ENCODE measurements around the gene KLHDC4. TPM values are rescaled to one million over a fixed set of nuclear protein-coding genes. Genes with fewer than 3 reads are reported as not detected.

Gene KLHDC4
- total and polyA plus RNA-seq, 9 of the 15 experiments (the other 6 are each of a cell fraction or from before 2014, with no cell fraction given) = 1.3 to 68.1 (median 32.8) TPM

DNA sequence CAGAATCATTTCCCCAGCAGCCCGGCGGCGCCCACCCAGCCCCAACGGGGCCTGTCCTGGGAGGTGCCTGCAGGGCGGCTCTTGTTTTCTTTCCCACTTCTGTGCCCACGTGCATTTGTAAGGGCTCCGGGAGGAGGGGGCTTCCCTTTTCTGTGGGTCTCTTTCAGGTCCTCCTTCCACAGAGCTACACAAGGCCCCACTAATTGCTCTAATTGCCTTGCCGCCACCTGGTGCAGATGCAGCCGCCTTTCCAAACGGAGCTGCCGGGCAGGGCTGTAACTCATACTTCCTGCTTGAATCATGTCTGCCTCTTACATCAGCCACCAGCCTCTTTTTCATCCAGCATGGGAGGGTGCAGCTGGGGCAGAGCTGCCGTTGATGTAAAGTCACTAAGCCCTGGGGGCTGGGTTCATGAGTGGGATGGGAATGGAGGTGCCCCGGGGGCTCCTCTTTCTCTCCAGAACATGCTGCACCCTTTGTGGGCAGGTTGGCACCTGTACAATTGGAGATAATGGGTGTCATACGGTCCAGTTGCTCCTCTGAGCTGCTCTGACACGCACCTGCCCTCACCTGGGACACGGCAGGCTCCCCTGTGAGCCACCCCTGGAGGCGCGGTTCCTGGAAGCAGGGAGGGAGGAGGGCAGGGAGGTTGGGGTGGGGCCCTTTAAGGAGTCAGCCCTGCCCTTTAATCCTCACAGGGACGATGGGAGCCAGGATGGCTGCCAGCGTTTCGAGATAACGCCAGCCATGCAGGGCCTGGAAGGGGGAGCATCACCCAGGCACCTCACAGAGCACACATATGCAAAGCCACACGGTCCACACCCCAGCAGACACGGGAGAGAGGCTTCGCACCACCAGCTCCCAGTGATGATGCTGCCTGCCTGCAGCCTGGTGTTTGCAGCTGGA lies 41.1 kb upstream of the KLHDC4 start (continued):
- TF ChIP-seq, protein P1, sequence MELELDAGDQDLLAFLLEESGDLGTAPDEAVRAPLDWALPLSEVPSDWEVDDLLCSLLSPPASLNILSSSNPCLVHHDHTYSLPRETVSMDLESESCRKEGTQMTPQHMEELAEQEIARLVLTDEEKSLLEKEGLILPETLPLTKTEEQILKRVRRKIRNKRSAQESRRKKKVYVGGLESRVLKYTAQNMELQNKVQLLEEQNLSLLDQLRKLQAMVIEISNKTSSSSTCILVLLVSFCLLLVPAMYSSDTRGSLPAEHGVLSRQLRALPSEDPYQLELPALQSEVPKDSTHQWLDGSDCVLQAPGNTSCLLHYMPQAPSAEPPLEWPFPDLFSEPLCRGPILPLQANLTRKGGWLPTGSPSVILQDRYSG (tag; conservative IDR thresholded peaks at IDR 0.05; ENCODE audit: low read depth) = no peak
- TF ChIP-seq BRD9 (IDR thresholded peaks at IDR 0.05; ENCODE audit: low read depth, partially characterized antibody) (peak; percentile 77), CSDE1 (IDR thresholded peaks at IDR 0.05) (no peak), KHSRP (IDR thresholded peaks at IDR 0.05) (no peak), NFIC (IDR thresholded peaks at IDR 0.05) (no peak), RBM25 (IDR thresholded peaks at IDR 0.05; ENCODE audit: low read depth, low read length, severe bottlenecking) (no peak), ILK (tag; IDR thresholded peaks at IDR 0.05; ENCODE audit: borderline replicate concordance, low read depth) (no peak), NR4A1 (CRISPR knock-in tag; IDR thresholded peaks at IDR 0.05) (no peak), NR4A1 (tag; IDR thresholded peaks at IDR 0.05) (0 out of 2 replicates have a peak, but pooled peaks have one; percentile 8), ZNF561 (CRISPR knock-in tag; conservative IDR thresholded peaks at IDR 0.05) (no peak), THRAP3 (IDR thresholded peaks at IDR 0.05; ENCODE audit: borderline replicate concordance) (no peak), NONO (IDR thresholded peaks at IDR 0.05; ENCODE audit: low read depth in 2 of 2, low read length in 1 of 2) (no peak), ZKSCAN1 (IDR thresholded peaks at IDR 0.05; ENCODE audit: low read depth, low read length) (no peak), MAZ (CRISPR knock-in tag; conservative IDR thresholded peaks at IDR 0.05 in 1 of 2, IDR thresholded peaks at IDR 0.05 in 1 of 2) (peak; percentile 53 to 93; a peak in 3 of 4 replicates), POLR2AphosphoS5 (IDR thresholded peaks at IDR 0.05; ENCODE audit: control insufficient read depth, insufficient read depth, low read depth, low read length) (no peak), SREBF2 (CRISPR knock-in tag; IDR thresholded peaks at IDR 0.05) (no peak), POLR3A (IDR thresholded peaks at IDR 0.05; ENCODE audit: borderline replicate concordance, extremely low read depth, insufficient read depth, insufficient read length) (no peak), ZFX (CRISPR knock-in tag; IDR thresholded peaks at IDR 0.05) (no peak; the same call in 1 of the 2 replicates), L3MBTL2 (IDR thresholded peaks at IDR 0.05) (peak; percentile 78), SRF (CRISPR knock-in tag; IDR thresholded peaks at IDR 0.05) (peak in 1 of 2 experiments; percentile 52; a peak in 1 of 4 replicates), KDM4B (IDR thresholded peaks at IDR 0.05; ENCODE audit: borderline replicate concordance in 2 of 2, low read depth in 1 of 2) (0 out of 4 replicates have a peak, but pooled peaks of 1 of the 2 experiments have one; percentile 35), KLF10 (CRISPR knock-in tag; IDR thresholded peaks at IDR 0.05) (no peak), ELF4 (CRISPR knock-in tag; IDR thresholded peaks at IDR 0.05) (0 out of 2 replicates have a peak, but pooled peaks have one; percentile 23), NFE2L1 (tag; IDR thresholded peaks at IDR 0.05; ENCODE audit: borderline replicate concordance, low read depth) (no peak), ARID1B (IDR thresholded peaks at IDR 0.05) (peak; percentile 62; the same call in 1 of the 2 replicates), KAT2B (IDR thresholded peaks at IDR 0.05; ENCODE audit: low read depth, low read length) (no peak)
- TF ChIP-seq, protein P2, sequence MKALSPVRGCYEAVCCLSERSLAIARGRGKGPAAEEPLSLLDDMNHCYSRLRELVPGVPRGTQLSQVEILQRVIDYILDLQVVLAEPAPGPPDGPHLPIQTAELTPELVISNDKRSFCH (CRISPR knock-in tag; IDR thresholded peaks at IDR 0.05) = no peak
- TF ChIP-seq, protein P2 (tag; IDR thresholded peaks at IDR 0.05) = peak; percentile 37; the same call in 1 of the 2 replicates
